DLD1 (cell line): ENCODE data around the gene PCDHGA3.

Experiments used
- in situ Hi-C: cut with HindIII; loops from 2 replicates; pipeline ENCODE4 v1.10.0; 2017; ENCODE audit warnings: low sequenced_read_pairs

The PCDHGA3 gene

GRCh38 chr5:141345327-141345726 is 1.7 kb downstream of the PCDHGA3 start:
- in situ Hi-C loops: loop anchor here (25.0 kb wide), 1 partner anchor 167 kb away; no protein-coding TSS in a partner anchor

- in situ Hi-C loops: loop anchor here (25.0 kb wide), 1 partner anchor 166 kb away; no protein-coding TSS in a partner anchor
Observed at GRCh38 chr5:141346017-141346416, 2.4 kb downstream of the PCDHGA3 start.

DNA sequence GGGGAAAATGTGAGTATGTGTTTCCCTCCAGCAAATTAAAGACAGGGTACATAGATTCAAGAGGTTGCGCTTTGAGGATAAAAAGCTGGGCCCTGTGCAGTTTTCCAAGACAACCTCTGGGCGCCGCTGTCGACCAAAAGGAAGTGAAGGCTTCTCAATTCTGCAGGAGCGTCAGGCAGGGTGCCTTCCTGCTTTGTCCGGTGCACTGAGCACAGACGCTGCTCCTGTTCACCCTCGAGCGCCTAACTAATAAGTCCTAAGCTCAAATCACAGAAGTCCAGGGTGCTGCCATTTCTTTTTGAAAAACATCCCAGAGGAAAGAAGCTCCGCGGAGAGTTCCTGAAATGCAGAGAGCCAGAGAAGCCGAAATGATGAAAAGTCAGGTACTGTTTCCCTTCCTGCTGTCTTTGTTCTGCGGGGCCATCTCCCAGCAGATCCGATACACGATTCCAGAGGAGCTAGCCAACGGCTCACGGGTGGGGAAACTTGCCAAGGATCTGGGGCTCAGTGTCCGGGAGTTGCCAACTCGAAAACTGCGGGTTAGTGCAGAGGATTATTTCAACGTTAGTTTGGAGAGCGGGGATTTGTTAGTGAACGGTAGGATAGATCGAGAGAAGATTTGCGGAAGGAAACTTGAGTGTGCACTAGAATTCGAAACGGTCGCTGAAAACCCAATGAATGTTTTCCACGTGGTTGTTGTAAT is 6.4 kb downstream of the PCDHGA3 start, which contains the start of gene PCDHGB1:
Gene PCDHGB1 (plus strand): TSS at position 183 of the 703 bp plus-strand sequence. CDS start 162 bp downstream, at position 345.
- in situ Hi-C loops: loop anchor here (25.0 kb wide), 1 partner anchor 162 kb away; no protein-coding TSS in a partner anchor

DNA sequence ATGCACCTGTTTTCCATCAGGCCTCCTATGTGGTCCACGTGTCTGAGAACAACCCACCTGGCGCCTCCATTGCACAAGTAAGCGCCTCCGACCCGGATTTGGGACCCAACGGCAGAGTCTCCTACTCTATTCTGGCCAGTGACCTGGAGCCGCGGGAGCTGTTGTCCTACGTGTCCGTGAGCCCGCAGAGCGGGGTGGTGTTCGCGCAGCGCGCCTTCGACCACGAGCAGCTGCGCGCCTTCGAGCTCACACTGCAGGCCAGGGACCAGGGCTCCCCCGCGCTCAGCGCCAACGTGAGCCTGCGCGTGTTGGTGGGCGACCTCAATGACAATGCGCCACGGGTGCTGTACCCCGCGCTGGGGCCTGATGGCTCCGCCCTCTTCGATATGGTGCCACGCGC is 8.0 kb downstream of the PCDHGA3 start:
- in situ Hi-C loops: no loop called here

DNA sequence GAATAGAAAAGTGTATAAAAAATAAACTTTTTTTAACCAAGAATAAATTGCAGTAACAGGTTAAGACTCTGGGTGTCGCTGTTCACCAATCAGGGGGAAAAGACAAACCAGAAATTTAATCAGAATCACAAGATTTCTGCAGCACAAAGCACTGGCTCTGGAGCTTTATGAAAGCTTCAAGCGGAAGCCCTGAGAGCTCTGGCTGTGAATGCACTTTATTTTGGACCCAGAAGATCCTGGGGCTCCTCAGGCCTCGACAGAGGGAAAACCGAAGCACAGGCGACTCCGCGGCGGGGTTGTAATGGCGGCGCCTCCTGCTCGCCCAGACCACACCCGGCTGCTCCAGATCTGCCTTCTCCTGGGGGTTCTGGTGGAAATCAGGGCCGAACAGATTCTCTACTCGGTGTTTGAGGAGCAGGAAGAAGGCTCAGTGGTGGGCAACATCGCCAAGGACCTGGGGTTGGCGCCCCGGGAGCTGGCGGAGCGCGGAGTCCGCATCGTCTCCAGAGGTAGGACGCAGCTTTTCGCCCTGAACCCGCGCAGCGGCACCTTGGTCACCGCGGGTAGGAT is 11.4 kb downstream of the PCDHGA3 start, which contains the start of gene PCDHGA4:
Gene PCDHGA4 (plus strand): TSS at position 122 of the 570 bp plus-strand sequence. CDS start 87 bp downstream, at position 209.
- in situ Hi-C loops: no loop called here

GRCh38 chr5:141355641-141356040 is 12.0 kb downstream of the PCDHGA3 start:
- in situ Hi-C loops: no loop called here

- in situ Hi-C loops: no loop called here
Observed at GRCh38 chr5:141356133-141356532, 12.5 kb downstream of the PCDHGA3 start.

DNA sequence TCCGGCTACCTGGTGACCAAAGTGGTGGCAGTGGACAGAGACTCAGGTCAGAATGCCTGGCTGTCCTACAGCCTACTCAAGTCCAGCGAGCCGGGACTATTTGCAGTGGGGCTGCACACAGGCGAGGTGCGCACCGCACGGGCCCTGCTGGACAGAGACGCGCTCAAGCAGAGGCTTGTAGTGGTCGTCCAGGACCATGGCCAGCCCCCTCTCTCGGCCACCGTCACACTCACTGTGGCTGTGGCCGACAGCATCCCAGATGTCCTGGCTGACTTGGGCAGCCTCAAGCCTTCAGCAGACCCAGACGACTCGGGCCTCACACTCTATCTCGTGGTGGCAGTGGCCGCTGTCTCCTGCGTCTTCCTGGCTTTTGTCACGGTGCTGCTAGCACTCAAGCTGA is 13.3 kb downstream of the PCDHGA3 start:
- in situ Hi-C loops: no loop called here

GRCh38 chr5:141359790-141360426 is 16.3 kb downstream of the PCDHGA3 start, which contains the start of gene PCDHGB2:
Gene PCDHGB2 (plus strand): TSS chr5:141359994. CDS start chr5:141360136, 142 bp downstream.
- in situ Hi-C loops: no loop called here

- in situ Hi-C loops: no loop called here
Observed at GRCh38 chr5:141360685-141361084, 17.1 kb downstream of the PCDHGA3 start.

- in situ Hi-C loops: no loop called here
Observed at GRCh38 chr5:141362719-141363118, 19.1 kb downstream of the PCDHGA3 start.

DNA sequence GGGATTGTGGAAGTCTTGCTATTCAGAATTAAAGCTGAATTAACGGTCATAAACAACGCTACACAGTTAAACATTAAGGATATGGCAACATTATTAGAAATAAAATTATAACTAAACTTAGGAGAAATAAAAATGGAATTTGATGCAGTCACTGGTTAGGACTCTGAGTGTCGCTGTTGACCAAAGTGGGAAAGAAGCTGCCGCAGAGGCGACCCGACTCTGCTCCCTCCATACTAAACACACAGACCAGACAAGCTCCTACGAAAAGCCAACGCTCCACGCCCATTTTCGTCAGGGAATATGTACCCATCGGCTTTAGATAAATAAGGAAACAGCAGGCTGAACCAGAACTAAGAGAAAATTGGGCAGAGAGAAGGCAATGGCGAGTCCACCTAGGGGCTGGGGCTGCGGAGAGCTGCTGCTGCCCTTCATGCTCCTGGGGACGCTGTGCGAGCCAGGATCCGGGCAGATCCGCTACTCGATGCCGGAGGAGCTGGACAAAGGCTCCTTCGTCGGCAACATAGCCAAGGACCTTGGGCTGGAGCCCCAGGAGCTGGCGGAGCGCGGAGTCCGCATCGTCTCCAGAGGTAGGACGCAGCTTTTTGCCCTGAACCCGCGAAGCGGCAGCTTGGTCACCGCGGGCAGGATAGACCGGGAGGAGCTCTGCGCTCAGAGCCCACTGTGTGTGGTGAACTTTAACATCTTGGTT is 20.5 kb downstream of the PCDHGA3 start, which contains the start of gene PCDHGA5:
Gene PCDHGA5 (plus strand): TSS at position 211 of the 709 bp plus-strand sequence. CDS start 169 bp downstream, at position 380.
- in situ Hi-C loops: no loop called here

DNA sequence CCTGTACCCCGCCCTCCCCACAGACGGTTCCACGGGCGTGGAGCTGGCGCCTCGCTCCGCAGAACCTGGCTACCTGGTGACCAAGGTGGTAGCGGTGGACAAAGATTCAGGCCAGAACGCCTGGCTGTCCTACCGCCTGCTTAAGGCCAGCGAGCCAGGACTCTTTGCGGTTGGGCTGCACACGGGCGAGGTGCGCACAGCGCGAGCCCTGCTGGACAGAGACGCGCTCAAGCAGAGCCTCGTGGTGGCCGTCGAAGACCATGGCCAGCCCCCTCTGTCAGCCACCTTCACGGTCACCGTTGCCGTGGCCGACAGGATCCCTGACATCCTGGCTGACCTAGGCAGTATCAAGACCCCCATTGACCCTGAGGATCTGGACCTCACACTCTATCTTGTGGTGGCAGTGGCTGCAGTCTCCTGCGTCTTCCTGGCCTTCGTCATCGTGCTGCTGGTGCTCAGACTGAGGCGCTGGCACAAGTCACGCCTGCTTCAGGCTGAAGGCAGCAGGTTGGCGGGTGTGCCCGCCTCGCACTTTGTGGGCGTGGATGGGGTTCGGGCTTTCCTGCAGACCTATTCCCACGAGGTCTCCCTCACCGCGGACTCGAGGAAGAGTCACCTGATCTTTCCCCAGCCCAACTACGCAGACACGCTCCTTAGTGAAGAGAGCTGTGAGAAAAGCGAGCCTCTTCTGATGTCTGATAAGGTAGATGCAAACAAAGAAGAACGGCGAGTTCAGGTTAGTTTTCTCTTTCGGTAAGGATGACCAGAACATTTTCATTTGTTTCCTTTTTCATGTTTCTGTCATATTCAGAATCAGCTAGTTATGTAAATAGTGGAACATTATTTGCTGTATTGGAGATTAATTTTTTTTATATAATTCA is 22.6 kb downstream of the PCDHGA3 start:
- in situ Hi-C loops: no loop called here

DNA sequence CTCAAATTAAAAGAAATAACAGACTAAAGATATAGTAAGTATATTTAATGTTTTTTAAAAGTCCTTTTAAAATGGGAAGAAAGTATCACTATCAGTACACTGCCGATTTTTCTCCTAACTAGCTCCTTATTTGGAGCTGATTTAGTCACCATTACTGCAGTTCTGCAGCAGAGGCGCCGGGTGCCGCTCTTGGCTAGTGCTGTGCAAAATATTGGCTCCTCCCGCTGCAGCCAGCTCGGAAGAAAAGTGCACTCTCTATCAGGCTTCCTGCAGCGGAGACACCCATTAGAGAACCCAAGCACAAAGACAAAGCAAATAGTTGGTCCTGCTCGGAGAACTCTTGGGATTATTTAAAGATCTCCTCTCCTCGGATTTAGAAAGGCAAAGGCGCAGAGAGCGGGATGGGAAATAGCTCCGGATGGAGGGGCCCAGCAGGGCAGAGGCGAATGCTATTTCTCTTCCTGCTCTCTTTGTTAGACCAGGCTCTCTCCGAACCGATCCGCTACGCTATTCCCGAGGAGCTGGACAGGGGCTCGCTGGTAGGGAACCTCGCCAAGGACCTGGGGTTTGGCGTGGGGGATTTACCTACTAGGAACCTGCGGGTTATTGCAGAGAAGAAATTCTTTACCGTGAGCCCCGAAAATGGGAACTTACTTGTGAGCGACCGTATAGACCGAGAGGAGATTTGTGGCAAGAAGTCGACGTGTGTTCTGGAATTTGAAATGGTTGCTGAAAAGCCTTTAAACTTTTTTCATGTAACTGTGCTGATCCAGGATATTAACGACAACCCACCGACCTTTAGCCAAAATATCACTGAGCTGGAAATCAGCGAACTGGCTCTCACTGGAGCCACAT is 26.6 kb downstream of the PCDHGA3 start, which contains the start of gene PCDHGB3:
Gene PCDHGB3 (plus strand): TSS at position 249 of the 855 bp plus-strand sequence. CDS start 153 bp downstream, at position 402.
- in situ Hi-C loops: no loop called here

- in situ Hi-C loops: no loop called here
Observed at GRCh38 chr5:141371572-141372475, 28.2 kb downstream of the PCDHGA3 start.

DNA sequence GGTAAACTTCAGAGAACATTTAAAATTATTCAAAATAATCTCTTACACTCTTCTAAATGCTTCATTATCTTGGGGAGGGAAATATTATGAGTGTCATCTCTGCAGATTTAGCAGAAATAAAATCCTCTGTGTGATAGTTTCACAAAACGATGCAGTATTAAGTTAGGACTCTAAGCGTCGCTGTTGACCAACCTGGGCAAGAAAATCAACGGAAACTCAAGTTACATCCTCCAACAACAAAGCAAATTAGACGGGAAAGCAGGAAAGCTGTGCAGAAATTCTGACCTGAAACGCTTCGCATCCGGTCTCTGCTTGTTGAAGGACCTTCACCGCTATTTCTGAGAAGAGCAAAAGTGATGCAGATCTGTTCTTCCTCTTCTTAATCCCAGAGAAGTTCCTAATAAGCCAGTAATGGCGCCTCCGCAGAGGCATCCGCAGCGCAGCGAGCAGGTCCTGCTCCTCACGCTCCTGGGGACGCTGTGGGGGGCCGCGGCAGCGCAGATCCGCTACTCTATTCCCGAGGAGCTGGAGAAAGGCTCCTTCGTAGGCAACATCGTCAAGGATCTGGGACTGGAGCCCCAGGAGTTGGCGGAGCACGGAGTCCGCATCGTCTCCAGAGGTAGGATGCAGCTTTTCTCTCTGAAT is 30.2 kb downstream of the PCDHGA3 start, which contains the start of gene PCDHGA6:
Gene PCDHGA6 (plus strand): TSS at position 219 of the 645 bp plus-strand sequence. CDS start 193 bp downstream, at position 412.
- in situ Hi-C loops: no loop called here

DNA sequence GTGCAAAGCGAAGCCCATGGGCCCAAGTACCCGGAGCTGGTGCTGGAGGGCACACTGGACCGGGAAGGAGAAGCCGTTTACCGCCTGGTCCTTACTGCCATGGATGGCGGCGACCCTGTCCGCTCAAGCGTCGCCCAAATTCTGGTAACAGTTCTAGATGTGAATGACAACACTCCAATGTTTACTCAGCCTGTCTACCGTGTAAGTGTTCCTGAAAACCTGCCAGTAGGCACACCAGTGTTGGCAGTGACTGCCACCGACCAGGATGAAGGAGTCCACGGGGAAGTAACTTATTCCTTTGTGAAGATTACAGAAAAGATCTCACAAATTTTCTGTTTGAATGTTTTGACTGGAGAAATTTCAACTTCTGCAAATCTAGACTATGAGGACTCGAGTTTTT is 31.0 kb downstream of the PCDHGA3 start:
- in situ Hi-C loops: no loop called here
